HEK293 (cell line): ENCODE results near the gene CD83.

Source experiments
- CTCF ChIA-PET: fragments of 350-600 bp; formaldehyde crosslinking; extraction: SDS; loops from one replicate; lab custom pipeline; 2021; ENCODE audit warnings: antibody characterized with exemption; lab: Yijun Ruan, JAX
- POLR2A ChIA-PET: fragments of 300-600 bp; formaldehyde crosslinking; extraction: SDS; loops from one replicate; lab custom pipeline; 2020; ENCODE audit warnings: antibody characterized with exemption, inconsistent platforms; lab: Yijun Ruan, JAX
- H3K27ac ChIP-seq: fragments of 200-500 bp; sonication (Bioruptor generic); 2 replicates; pipeline ENCODE4 v1.5.1; 2014; ENCODE audit warnings: low read depth, low read length, control low read depth, inconsistent platforms; ENCODE audit errors: extremely low read depth
- H3K36me3 ChIP-seq, 2 experiments: fragments of 200-500 bp in 1 of 2; sonication (Bioruptor generic) in 1 of 2; 1 replicate in 1 of 2; 2 replicates in 1 of 2; pipeline ENCODE4 v1.5.1; 2014 to 2017; ENCODE audit warnings: inconsistent platforms in 2 of 2, low read length in 2 of 2; ENCODE audit not compliant: control insufficient read depth in 2 of 2, insufficient read depth in 1 of 2
- H3K4me1 ChIP-seq: fragments of 200-500 bp; sonication (Bioruptor generic); 2 replicates; pipeline ENCODE4 v1.5.1; 2014; ENCODE audit warnings: mild to moderate bottlenecking, low read length, inconsistent platforms; ENCODE audit not compliant: control insufficient read depth, insufficient read depth
- H3K4me3 ChIP-seq: 2 replicates; pipeline ENCODE4 v1.5.1; 2011; ENCODE audit warnings: low read depth, mild to moderate bottlenecking, control low read depth, low read length, moderate library complexity
- H3K9me3 ChIP-seq: fragments of 200-500 bp; sonication (Bioruptor generic); 2 replicates; pipeline ENCODE4 v1.5.1; 2014; ENCODE audit warnings: low read depth, low read length, inconsistent platforms; ENCODE audit not compliant: control insufficient read depth, insufficient read depth
- BCL11A ChIP-seq: fragments of 450-650 bp; formaldehyde crosslinking; IDR thresholded peaks from 2 replicates; pipeline ENCODE4 v1.5.1; 2016; ENCODE audit warnings: low read depth, missing biosample characterization, missing genetic modification characterization
- FEZF1 ChIP-seq: fragments of 450-650 bp; formaldehyde crosslinking; IDR thresholded peaks from 2 replicates; pipeline ENCODE4 v1.5.1; 2016; ENCODE audit warnings: missing biosample characterization, missing genetic modification characterization
- KLF10 ChIP-seq: fragments of 450-650 bp; IDR thresholded peaks from 2 replicates; pipeline ENCODE4 v1.5.1; 2018; ENCODE audit warnings: missing biosample characterization, mild to moderate bottlenecking, missing genetic modification characterization
- SCRT1 ChIP-seq: fragments of 450-650 bp; formaldehyde crosslinking; IDR thresholded peaks from 2 replicates; pipeline ENCODE4 v1.5.1; 2016; ENCODE audit warnings: missing biosample characterization, missing genetic modification characterization, borderline replicate concordance
- YY1 ChIP-seq: fragments of 450-650 bp; formaldehyde crosslinking; IDR thresholded peaks from 2 replicates; pipeline ENCODE4 v1.5.1; 2018; ENCODE audit warnings: missing biosample characterization, missing genetic modification characterization
- ZFP41 ChIP-seq: fragments of 450-650 bp; formaldehyde crosslinking; IDR thresholded peaks from 2 replicates; pipeline ENCODE4 v1.5.1; 2016; ENCODE audit warnings: missing biosample characterization, missing genetic modification characterization, borderline replicate concordance
- ZNF174 ChIP-seq: fragments of 450-650 bp; formaldehyde crosslinking; IDR thresholded peaks from 2 replicates; pipeline ENCODE4 v1.5.0; 2017; ENCODE audit warnings: missing biosample characterization, mild to moderate bottlenecking, missing genetic modification characterization
- ZNF175 ChIP-seq: fragments of 450-650 bp; formaldehyde crosslinking; IDR thresholded peaks from 2 replicates; pipeline ENCODE4 v1.5.1; 2016; ENCODE audit warnings: missing biosample characterization, missing genetic modification characterization
- ZNF19 ChIP-seq: fragments of 450-650 bp; formaldehyde crosslinking; IDR thresholded peaks from 2 replicates; pipeline ENCODE4; 2016; ENCODE audit warnings: missing biosample characterization, missing genetic modification characterization, low read depth
- ZNF274 ChIP-seq, 2 experiments: fragments of 200-500 bp in 1 of 2; fragments of 450-650 bp in 1 of 2; sonication (Bioruptor generic) in 1 of 2; formaldehyde crosslinking in 1 of 2; IDR thresholded peaks; 2 replicates each; pipeline versions ENCODE4 v1.5.1 to v1.6.1; 2014 to 2016; ENCODE audit warnings: borderline replicate concordance in 1 of 2, inconsistent platforms in 1 of 2, low read length in 1 of 2, missing biosample characterization in 1 of 2, missing genetic modification characterization in 1 of 2
- ZNF302 ChIP-seq: fragments of 450-650 bp; formaldehyde crosslinking; IDR thresholded peaks from 2 replicates; pipeline ENCODE4 v1.5.1; 2016; ENCODE audit warnings: missing biosample characterization, missing genetic modification characterization, low read depth
- ZNF394 ChIP-seq: fragments of 450-650 bp; formaldehyde crosslinking; IDR thresholded peaks from 2 replicates; pipeline ENCODE4 v1.5.1; 2016; ENCODE audit warnings: missing biosample characterization, missing genetic modification characterization, mild to moderate bottlenecking, moderate library complexity, borderline replicate concordance
- ZNF544 ChIP-seq: fragments of 450-650 bp; formaldehyde crosslinking; IDR thresholded peaks from 2 replicates; pipeline ENCODE4 v1.5.0; 2017; ENCODE audit warnings: missing biosample characterization, missing genetic modification characterization
- ZNF558 ChIP-seq: fragments of 450-650 bp; formaldehyde crosslinking; IDR thresholded peaks from 2 replicates; pipeline ENCODE4 v1.5.1; 2016; ENCODE audit warnings: missing biosample characterization, missing genetic modification characterization
- ZNF560 ChIP-seq: fragments of 450-650 bp; formaldehyde crosslinking; IDR thresholded peaks from 2 replicates; pipeline ENCODE4 v1.5.1; 2017; ENCODE audit warnings: missing biosample characterization, missing genetic modification characterization, borderline replicate concordance
- ZNF610 ChIP-seq: fragments of 450-650 bp; formaldehyde crosslinking; IDR thresholded peaks from 2 replicates; pipeline ENCODE4 v1.5.1; 2016; ENCODE audit warnings: missing biosample characterization, missing genetic modification characterization, borderline replicate concordance
- ZNF747 ChIP-seq: fragments of 450-650 bp; formaldehyde crosslinking; IDR thresholded peaks from 2 replicates; pipeline ENCODE4 v1.5.1; 2016; ENCODE audit warnings: missing biosample characterization, missing genetic modification characterization
- TF ChIP-seq, protein P1 (sequence below): fragments of 450-650 bp; formaldehyde crosslinking; IDR thresholded peaks from 2 replicates; pipeline ENCODE4 v1.5.1; 2016; ENCODE audit warnings: missing biosample characterization, missing genetic modification characterization
- TF ChIP-seq, protein P2 (sequence below): fragments of 450-650 bp; formaldehyde crosslinking; IDR thresholded peaks from 2 replicates; pipeline ENCODE4 v1.5.1; 2017; ENCODE audit warnings: missing biosample characterization, missing genetic modification characterization
- TF ChIP-seq, protein P3 (sequence below): fragments of 450-650 bp; formaldehyde crosslinking; IDR thresholded peaks from 2 replicates; pipeline ENCODE4 v1.5.1; 2016; ENCODE audit warnings: missing biosample characterization, missing genetic modification characterization
- TF ChIP-seq, protein P4 (sequence below): fragments of 450-650 bp; formaldehyde crosslinking; IDR thresholded peaks from 2 replicates; pipeline ENCODE4 v1.5.1; 2016; ENCODE audit warnings: missing biosample characterization, missing genetic modification characterization, borderline replicate concordance
- TF ChIP-seq, protein P5 (sequence below): fragments of 450-650 bp; formaldehyde crosslinking; IDR thresholded peaks from 2 replicates; pipeline ENCODE4 v1.5.1; 2016; ENCODE audit warnings: missing biosample characterization, missing genetic modification characterization, low read depth
- TF ChIP-seq, protein P6 (sequence below): fragments of 450-650 bp; formaldehyde crosslinking; IDR thresholded peaks from 2 replicates; pipeline ENCODE4 v1.5.1; 2016; ENCODE audit warnings: missing biosample characterization, missing genetic modification characterization

The CD83 gene

DNA sequence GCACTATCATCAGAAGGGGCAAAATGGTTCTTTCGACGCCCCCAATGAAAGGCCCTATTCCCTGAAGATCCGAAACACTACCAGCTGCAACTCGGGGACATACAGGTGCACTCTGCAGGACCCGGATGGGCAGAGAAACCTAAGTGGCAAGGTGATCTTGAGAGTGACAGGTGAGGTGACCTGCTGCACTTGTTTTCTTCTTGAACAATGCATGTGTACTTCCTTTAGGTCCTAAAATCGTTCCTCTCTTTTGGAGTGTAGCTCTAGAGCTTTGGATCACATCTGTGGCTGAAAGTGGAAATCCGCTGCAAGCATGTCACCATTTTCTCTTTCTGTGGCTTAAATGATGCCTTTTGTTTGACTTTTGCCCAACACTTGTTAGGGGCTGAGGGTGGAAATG is 14.0 kb downstream of the CD83 start:
- Histone ChIP-seq H3K4me1 (peaks cover 4% of the 10 kb centered on the region; the same call in 1 of the 2 replicates), H3K27ac (no peak overlapping the region), H3K9me3 (no peaks in the 10 kb centered on the region), H3K4me3 (no peak overlapping the region), H3K36me3 (peaks cover 0 to 9% of the 10 kb centered on the region in 2 experiments; a peak in 1 of 3 replicates)
- TF ChIP-seq ZNF394 (tag by site-specific recombination) (no peak), ZNF274 (IDR thresholded peaks at IDR 0.05; ENCODE audit: low read length) (no peak), ZNF274 (tag by site-specific recombination; IDR thresholded peaks at IDR 0.05; ENCODE audit: borderline replicate concordance) (no peak), YY1 (no peak), ZNF747 (tag by site-specific recombination) (no peak), KLF10 (no peak), ZNF560 (no peak), ZNF302 (tag by site-specific recombination) (no peak), ZNF175 (no peak), ZNF174 (tag by site-specific recombination) (no peak), ZNF544 (tag by site-specific recombination) (no peak), ZNF558 (tag by site-specific recombination) (no peak)
- TF ChIP-seq, protein P1, sequence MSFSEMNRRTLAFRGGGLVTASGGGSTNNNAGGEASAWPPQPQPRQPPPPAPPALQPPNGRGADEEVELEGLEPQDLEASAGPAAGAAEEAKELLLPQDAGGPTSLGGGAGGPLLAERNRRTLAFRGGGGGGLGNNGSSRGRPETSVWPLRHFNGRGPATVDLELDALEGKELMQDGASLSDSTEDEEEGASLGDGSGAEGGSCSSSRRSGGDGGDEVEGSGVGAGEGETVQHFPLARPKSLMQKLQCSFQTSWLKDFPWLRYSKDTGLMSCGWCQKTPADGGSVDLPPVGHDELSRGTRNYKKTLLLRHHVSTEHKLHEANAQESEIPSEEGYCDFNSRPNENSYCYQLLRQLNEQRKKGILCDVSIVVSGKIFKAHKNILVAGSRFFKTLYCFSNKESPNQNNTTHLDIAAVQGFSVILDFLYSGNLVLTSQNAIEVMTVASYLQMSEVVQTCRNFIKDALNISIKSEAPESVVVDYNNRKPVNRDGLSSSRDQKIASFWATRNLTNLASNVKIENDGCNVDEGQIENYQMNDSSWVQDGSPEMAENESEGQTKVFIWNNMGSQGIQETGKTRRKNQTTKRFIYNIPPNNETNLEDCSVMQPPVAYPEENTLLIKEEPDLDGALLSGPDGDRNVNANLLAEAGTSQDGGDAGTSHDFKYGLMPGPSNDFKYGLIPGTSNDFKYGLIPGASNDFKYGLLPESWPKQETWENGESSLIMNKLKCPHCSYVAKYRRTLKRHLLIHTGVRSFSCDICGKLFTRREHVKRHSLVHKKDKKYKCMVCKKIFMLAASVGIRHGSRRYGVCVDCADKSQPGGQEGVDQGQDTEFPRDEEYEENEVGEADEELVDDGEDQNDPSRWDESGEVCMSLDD (tag by site-specific recombination) = no peak
- TF ChIP-seq, protein P2, sequence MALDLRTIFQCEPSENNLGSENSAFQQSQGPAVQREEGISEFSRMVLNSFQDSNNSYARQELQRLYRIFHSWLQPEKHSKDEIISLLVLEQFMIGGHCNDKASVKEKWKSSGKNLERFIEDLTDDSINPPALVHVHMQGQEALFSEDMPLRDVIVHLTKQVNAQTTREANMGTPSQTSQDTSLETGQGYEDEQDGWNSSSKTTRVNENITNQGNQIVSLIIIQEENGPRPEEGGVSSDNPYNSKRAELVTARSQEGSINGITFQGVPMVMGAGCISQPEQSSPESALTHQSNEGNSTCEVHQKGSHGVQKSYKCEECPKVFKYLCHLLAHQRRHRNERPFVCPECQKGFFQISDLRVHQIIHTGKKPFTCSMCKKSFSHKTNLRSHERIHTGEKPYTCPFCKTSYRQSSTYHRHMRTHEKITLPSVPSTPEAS (tag by site-specific recombination) = no peak
- TF ChIP-seq, protein P3, sequence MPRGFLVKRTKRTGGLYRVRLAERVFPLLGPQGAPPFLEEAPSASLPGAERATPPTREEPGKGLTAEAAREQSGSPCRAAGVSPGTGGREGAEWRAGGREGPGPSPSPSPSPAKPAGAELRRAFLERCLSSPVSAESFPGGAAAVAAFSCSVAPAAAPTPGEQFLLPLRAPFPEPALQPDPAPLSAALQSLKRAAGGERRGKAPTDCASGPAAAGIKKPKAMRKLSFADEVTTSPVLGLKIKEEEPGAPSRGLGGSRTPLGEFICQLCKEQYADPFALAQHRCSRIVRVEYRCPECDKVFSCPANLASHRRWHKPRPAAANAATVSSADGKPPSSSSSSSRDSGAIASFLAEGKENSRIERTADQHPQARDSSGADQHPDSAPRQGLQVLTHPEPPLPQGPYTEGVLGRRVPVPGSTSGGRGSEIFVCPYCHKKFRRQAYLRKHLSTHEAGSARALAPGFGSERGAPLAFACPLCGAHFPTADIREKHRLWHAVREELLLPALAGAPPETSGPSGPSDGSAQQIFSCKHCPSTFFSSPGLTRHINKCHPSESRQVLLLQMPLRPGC (tag by site-specific recombination) = no peak
- ChIA-PET CTCF (interaction anchor here (0.5 to 9.9 kb wide), 2 partner anchors 14 to 1090 kb away, joined by 3 to 85 read pairs; no protein-coding TSS in a partner anchor), POLR2A (no interaction called here)

DNA sequence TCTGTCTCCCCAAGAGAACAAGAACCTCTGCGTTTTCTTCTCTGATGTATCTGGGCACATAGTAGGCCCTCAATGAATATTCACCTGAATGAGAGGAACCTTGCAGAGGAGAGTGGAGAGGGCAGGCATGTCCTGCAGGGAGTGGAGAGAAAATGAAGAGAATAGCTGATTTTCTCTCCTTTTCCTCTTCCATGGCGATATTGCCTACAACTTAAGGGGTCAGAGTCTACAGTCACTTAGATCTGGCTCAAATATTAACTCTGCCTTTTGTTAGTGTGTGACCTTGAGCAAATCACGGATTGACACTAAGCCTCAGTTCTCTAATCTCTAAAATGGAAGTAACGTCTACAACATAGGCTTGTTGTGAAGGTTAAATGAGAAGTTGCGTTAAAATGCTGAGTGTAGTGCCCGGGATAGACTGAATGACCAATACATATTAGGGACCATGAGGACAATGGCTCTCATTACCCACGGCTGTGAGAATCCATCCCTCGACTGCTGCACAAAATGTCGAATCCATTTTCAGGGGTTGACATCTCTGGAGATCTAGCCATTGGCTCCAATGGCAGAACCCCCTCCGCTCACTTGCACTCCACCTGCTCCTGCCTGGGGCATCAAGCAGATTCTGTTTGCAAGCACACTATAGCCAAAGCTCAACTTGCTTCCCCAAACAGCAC is 14.8 kb downstream of the CD83 start:
- Histone ChIP-seq H3K36me3 (peaks cover 0 to 9% of the 10 kb centered on the region in 2 experiments; a peak in 1 of 3 replicates), H3K4me1 (peaks cover 4% of the 10 kb centered on the region; the same call in 1 of the 2 replicates), H3K27ac (no peak overlapping the region), H3K9me3 (no peaks in the 10 kb centered on the region), H3K4me3 (no peak overlapping the region)
- POLR2A ChIA-PET = no interaction called here
- CTCF ChIA-PET = interaction anchor here (0.8 to 9.9 kb wide), 2 partner anchors 9 to 13 kb away, joined by 3 to 85 read pairs; no protein-coding TSS in a partner anchor
- TF ChIP-seq ZNF610 (tag by site-specific recombination) (no peak), SCRT1 (tag by site-specific recombination) (no peak), FEZF1 (no peak), BCL11A (tag by site-specific recombination) (no peak), ZNF19 (tag by site-specific recombination) (no peak), ZFP41 (tag by site-specific recombination) (no peak)
- TF ChIP-seq, protein P4, sequence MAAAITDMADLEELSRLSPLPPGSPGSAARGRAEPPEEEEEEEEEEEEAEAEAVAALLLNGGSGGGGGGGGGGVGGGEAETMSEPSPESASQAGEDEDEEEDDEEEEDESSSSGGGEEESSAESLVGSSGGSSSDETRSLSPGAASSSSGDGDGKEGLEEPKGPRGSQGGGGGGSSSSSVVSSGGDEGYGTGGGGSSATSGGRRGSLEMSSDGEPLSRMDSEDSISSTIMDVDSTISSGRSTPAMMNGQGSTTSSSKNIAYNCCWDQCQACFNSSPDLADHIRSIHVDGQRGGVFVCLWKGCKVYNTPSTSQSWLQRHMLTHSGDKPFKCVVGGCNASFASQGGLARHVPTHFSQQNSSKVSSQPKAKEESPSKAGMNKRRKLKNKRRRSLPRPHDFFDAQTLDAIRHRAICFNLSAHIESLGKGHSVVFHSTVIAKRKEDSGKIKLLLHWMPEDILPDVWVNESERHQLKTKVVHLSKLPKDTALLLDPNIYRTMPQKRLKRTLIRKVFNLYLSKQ (tag by site-specific recombination) = no peak
- TF ChIP-seq, protein P5, sequence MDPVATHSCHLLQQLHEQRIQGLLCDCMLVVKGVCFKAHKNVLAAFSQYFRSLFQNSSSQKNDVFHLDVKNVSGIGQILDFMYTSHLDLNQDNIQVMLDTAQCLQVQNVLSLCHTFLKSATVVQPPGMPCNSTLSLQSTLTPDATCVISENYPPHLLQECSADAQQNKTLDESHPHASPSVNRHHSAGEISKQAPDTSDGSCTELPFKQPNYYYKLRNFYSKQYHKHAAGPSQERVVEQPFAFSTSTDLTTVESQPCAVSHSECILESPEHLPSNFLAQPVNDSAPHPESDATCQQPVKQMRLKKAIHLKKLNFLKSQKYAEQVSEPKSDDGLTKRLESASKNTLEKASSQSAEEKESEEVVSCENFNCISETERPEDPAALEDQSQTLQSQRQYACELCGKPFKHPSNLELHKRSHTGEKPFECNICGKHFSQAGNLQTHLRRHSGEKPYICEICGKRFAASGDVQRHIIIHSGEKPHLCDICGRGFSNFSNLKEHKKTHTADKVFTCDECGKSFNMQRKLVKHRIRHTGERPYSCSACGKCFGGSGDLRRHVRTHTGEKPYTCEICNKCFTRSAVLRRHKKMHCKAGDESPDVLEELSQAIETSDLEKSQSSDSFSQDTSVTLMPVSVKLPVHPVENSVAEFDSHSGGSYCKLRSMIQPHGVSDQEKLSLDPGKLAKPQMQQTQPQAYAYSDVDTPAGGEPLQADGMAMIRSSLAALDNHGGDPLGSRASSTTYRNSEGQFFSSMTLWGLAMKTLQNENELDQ (tag by site-specific recombination) = no peak
- TF ChIP-seq, protein P6, sequence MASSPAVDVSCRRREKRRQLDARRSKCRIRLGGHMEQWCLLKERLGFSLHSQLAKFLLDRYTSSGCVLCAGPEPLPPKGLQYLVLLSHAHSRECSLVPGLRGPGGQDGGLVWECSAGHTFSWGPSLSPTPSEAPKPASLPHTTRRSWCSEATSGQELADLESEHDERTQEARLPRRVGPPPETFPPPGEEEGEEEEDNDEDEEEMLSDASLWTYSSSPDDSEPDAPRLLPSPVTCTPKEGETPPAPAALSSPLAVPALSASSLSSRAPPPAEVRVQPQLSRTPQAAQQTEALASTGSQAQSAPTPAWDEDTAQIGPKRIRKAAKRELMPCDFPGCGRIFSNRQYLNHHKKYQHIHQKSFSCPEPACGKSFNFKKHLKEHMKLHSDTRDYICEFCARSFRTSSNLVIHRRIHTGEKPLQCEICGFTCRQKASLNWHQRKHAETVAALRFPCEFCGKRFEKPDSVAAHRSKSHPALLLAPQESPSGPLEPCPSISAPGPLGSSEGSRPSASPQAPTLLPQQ (tag by site-specific recombination) = no peak
